Fibroblast of skin of left biceps (primary cell): Measurements from ENCODE around the gene IMMP2L.
"Not testable (repeated sequence)": the region's sequence is repeated elsewhere in the genome, so short reads cannot be mapped to it uniquely, and the experiment has no call there.

Experiments used
- DNase-seq, 2 experiments: peaks; one replicate each; pipeline ENCODE4 v3.0.0-alpha.2; 2013; ENCODE audit warnings: low read depth in 2 of 2

IMMP2L gene

GRCh38 chr7:111264111-111264868 is 298.0 kb downstream of the IMMP2L start:
- no peak for DNase-seq

- DNase-seq, result no peak
These were observed 299.8 kb downstream of the IMMP2L start for GRCh38 chr7:111262293-111263116.

- no peak for DNase-seq
These were observed 300.8 kb downstream of the IMMP2L start for GRCh38 chr7:111261496-111261895.

GRCh38 chr7:111259991-111260390 is 302.3 kb downstream of the IMMP2L start:
- no peak for DNase-seq

GRCh38 chr7:111256391-111256790 is 305.9 kb downstream of the IMMP2L start:
- no peak for DNase-seq

- no peak for DNase-seq
These were observed 306.7 kb downstream of the IMMP2L start for GRCh38 chr7:111255576-111255975.

GRCh38 chr7:111251365-111251764 is 310.9 kb downstream of the IMMP2L start:
- not testable (repeated sequence) for DNase-seq

- DNase-seq, result not testable (repeated sequence)
These were observed 312.5 kb downstream of the IMMP2L start for GRCh38 chr7:111249807-111250206.

- no peak for DNase-seq
These were observed 320.0 kb downstream of the IMMP2L start for GRCh38 chr7:111242141-111242755.

- no peak for DNase-seq
These were observed 321.9 kb downstream of the IMMP2L start for GRCh38 chr7:111240371-111240770.

- DNase-seq, result no peak
These were observed 322.9 kb downstream of the IMMP2L start for GRCh38 chr7:111239437-111239836.

- DNase-seq, result no peak
These were observed 323.4 kb downstream of the IMMP2L start for GRCh38 chr7:111238886-111239285.

GRCh38 chr7:111235709-111236108 is 326.6 kb downstream of the IMMP2L start:
- no peak for DNase-seq

GRCh38 chr7:111232249-111233084 is 329.8 kb downstream of the IMMP2L start:
- peak in 1 of 2 experiments; percentile 17 for DNase-seq

GRCh38 chr7:111229916-111230315 is 332.4 kb downstream of the IMMP2L start:
- DNase-seq, result no peak

GRCh38 chr7:111229181-111229740 is 333.0 kb downstream of the IMMP2L start:
- DNase-seq, result no peak

GRCh38 chr7:111228437-111228836 is 333.9 kb downstream of the IMMP2L start:
- no peak for DNase-seq

GRCh38 chr7:111226800-111227199 is 335.5 kb downstream of the IMMP2L start:
- no peak for DNase-seq

- DNase-seq, result no peak
These were observed 337.7 kb downstream of the IMMP2L start for GRCh38 chr7:111224354-111225231.

- DNase-seq, result no peak
These were observed 338.5 kb downstream of the IMMP2L start for GRCh38 chr7:111223802-111224253.
